Measurements from ENCODE around the gene HP.

DNA sequence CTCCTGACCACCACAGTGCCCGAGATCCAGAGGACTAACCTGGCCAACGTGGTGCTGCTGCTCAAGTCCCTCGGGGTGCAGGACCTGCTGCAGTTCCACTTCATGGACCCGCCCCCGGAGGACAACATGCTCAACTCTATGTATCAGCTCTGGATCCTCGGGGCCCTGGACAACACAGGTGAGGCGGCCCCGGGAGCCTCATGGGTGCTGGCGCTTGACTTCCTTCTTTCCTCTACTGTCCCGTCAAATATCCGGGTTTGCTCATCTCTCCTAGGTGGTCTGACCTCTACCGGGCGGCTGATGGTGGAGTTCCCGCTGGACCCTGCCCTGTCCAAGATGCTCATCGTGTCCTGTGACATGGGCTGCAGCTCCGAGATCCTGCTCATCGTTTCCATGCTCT, 53.1 kb downstream of the HP start:
- TF ChIP-seq, protein P1, sequence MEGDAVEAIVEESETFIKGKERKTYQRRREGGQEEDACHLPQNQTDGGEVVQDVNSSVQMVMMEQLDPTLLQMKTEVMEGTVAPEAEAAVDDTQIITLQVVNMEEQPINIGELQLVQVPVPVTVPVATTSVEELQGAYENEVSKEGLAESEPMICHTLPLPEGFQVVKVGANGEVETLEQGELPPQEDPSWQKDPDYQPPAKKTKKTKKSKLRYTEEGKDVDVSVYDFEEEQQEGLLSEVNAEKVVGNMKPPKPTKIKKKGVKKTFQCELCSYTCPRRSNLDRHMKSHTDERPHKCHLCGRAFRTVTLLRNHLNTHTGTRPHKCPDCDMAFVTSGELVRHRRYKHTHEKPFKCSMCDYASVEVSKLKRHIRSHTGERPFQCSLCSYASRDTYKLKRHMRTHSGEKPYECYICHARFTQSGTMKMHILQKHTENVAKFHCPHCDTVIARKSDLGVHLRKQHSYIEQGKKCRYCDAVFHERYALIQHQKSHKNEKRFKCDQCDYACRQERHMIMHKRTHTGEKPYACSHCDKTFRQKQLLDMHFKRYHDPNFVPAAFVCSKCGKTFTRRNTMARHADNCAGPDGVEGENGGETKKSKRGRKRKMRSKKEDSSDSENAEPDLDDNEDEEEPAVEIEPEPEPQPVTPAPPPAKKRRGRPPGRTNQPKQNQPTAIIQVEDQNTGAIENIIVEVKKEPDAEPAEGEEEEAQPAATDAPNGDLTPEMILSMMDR (conservative IDR thresholded peaks at IDR 0.05; ENCODE audit: low read depth, low read length) = no peak
- TF ChIP-seq EZH2 (IDR thresholded peaks at IDR 0.05; ENCODE audit: low read length, unreplicated experiment) = no peak

All from PC-3 (cell line).